GM19324 (cell line): ENCODE measurements around the gene KCNJ8.

Experiments
- ATAC-seq: cut with Tn5 transposase; IDR thresholded peaks from one replicate; pipeline ENCODE4 v1.9.1; 2021; ENCODE audit warnings: mild to moderate bottlenecking, moderate library complexity; ENCODE audit not compliant: unreplicated experiment, low FRiP score

Gene KCNJ8

GRCh38 chr12:21718944-21719650, 55.4 kb downstream of the KCNJ8 start:
- no peak for ATAC-seq

- ATAC-seq = no peak
Observed at GRCh38 chr12:21718403-21718802, 56.1 kb downstream of the KCNJ8 start.

DNA sequence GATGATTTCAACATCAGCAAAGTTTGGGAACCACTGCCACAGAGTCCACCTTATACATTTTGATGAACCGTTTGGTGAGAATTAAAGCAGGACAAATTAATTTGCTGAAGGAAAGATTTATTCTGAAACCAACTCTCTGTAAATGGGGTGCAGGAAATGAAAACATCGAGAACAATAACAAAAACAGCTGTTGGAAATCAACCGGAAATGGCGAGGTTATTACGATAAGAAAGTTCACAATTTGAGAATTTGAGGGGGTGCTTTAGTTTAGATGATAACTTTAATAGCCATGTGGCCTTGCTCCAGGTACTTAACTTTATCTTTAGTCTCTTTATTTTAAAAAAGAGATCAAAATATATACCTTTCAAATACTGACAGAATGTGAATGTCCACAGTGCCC, 56.7 kb downstream of the KCNJ8 start:
- ATAC-seq = no peak

- no peak for ATAC-seq
Observed at GRCh38 chr12:21715386-21715785, 59.1 kb downstream of the KCNJ8 start.
